Breast epithelium (tissue), 4 donors: Measurements from ENCODE around the gene SETDB1. TPM values are rescaled to one million over a fixed set of nuclear protein-coding genes. Genes with fewer than 3 reads are reported as not detected.

Source experiments
- DNase-seq, 2 donors: peaks; one replicate each; pipeline ENCODE4 v3.0.0-alpha.2; 2019; ENCODE audit warnings: low spot score in 2 of 2
- H3K27ac ChIP-seq, 2 donors: fragments of 200-600 bp; sonication (generic) in 1 of 2; one replicate each; pipeline ENCODE4 v1.5.1; 2016 to 2019; ENCODE audit warnings: mild to moderate bottlenecking in 1 of 2
- H3K27me3 ChIP-seq, 2 donors: fragments of 200-600 bp; sonication (generic) in 1 of 2; one replicate each; pipeline versions ENCODE4 v1.5.1 to v1.6.0; 2017 to 2019; ENCODE audit warnings: control low read depth in 1 of 2, mild to moderate bottlenecking in 1 of 2
- H3K36me3 ChIP-seq: fragments of 200-600 bp; one replicate; pipeline ENCODE4 v1.5.1; 2019
- H3K4me1 ChIP-seq, 2 donors: fragments of 200-600 bp; sonication (generic); one replicate each; pipeline ENCODE4 v1.5.1; 2016 to 2019; ENCODE audit warnings: control low read depth in 1 of 2
- H3K4me3 ChIP-seq, 3 donors: fragments of 200-600 bp; sonication (generic); 1 replicate in 2 of 3; 2 replicates in 1 of 3; pipeline ENCODE4 v1.5.1; 2016 to 2019; ENCODE audit warnings: mild to moderate bottlenecking in 3 of 3, moderate library complexity in 2 of 3
- H3K9me3 ChIP-seq, 2 donors: fragments of 200-600 bp; sonication (generic) in 1 of 2; one replicate each; pipeline ENCODE4 v1.5.1; 2016 to 2019; ENCODE audit warnings: control low read depth in 1 of 2
- CTCF ChIP-seq, 3 donors: fragments of 450-650 bp; IDR thresholded peaks; one replicate each; pipeline ENCODE4 v1.5.1; 2016 to 2017; ENCODE audit warnings: antibody characterized with exemption in 3 of 3, mild to moderate bottlenecking in 3 of 3, moderate library complexity in 3 of 3
- POLR2A ChIP-seq: fragments of 450-650 bp; IDR thresholded peaks from one replicate; pipeline ENCODE4 v1.6.1; 2016; ENCODE audit warnings: antibody characterized with exemption, mild to moderate bottlenecking, moderate library complexity
- POLR2AphosphoS5 ChIP-seq, 3 donors: sonication (generic); formaldehyde crosslinking; IDR thresholded peaks; one replicate each; pipeline ENCODE4 v1.6.1; 2017; ENCODE audit warnings: antibody characterized with exemption in 3 of 3
- intact Hi-C: fragments of 100-400 bp; cut with DNase I; formaldehyde crosslinking; loops from one replicate; pipeline ENCODE4 v1.15.1; 2023; ENCODE audit warnings: low total_unique reads
- total RNA-seq, 3 donors: library from RNA; depleted of rRNA; stranded (reverse); fragments of >200 nt; gene quantifications; one replicate each; pipeline ENCODE4 v1.1.0, GENCODE V29; 2016

The SETDB1 gene
- total RNA-seq, 3 donors from 2014 or later: 33.4 to 44.6 (median 41.0) TPM

GRCh38 chr1:150931773-150932172, 5.6 kb downstream of the SETDB1 start:
- intact Hi-C loops: no loop called here
- H3K4me3 ChIP-seq: no peak overlapping the region
- DNase-seq: no peak
- no peaks in the 10 kb centered on the region for H3K9me3 ChIP-seq
- H3K36me3 ChIP-seq: no peaks in the 10 kb centered on the region
- H3K4me1 ChIP-seq: no peaks in the 10 kb centered on the region
- H3K27ac ChIP-seq: no peak overlapping the region
- TF ChIP-seq POLR2A (no peak), POLR2AphosphoS5 (IDR thresholded peaks at IDR 0.05) (no peak), CTCF (IDR thresholded peaks at IDR 0.05) (no peak)
- H3K27me3 ChIP-seq: no peaks in the 10 kb centered on the region

GRCh38 chr1:150944856-150945255, 18.7 kb downstream of the SETDB1 start:
- H3K9me3 ChIP-seq: no peaks in the 10 kb centered on the region
- H3K4me3 ChIP-seq: no peak overlapping the region
- H3K36me3 ChIP-seq: peaks cover 22% of the 10 kb centered on the region
- DNase-seq: no peak
- no peaks in the 10 kb centered on the region for H3K4me1 ChIP-seq
- intact Hi-C loops: no loop called here
- H3K27ac ChIP-seq: no peak overlapping the region
- H3K27me3 ChIP-seq: no peaks in the 10 kb centered on the region
- TF ChIP-seq POLR2A (no peak), CTCF (IDR thresholded peaks at IDR 0.05) (no peak)

- Histone ChIP-seq H3K4me3 (no peak overlapping the region), H3K36me3 (peaks cover 17% of the 10 kb centered on the region), H3K27ac (no peak overlapping the region), H3K9me3 (no peaks in the 10 kb centered on the region), H3K4me1 (no peaks in the 10 kb centered on the region), H3K27me3 (no peaks in the 10 kb centered on the region)
- intact Hi-C loops: no loop called here
- no peak for TF ChIP-seq POLR2A
- no peak for TF ChIP-seq POLR2AphosphoS5 (IDR thresholded peaks at IDR 0.05)
- TF ChIP-seq CTCF (IDR thresholded peaks at IDR 0.05): no peak
- DNase-seq: no peak
These were observed 28.5 kb downstream of the SETDB1 start for GRCh38 chr1:150954708-150955107.

- no peak overlapping the region for H3K4me3 ChIP-seq
- no peak overlapping the region for H3K27ac ChIP-seq
- TF ChIP-seq CTCF (IDR thresholded peaks at IDR 0.05) (no peak), POLR2AphosphoS5 (IDR thresholded peaks at IDR 0.05) (no peak), POLR2A (no peak)
- intact Hi-C loops: no loop called here
- H3K27me3 ChIP-seq: no peaks in the 10 kb centered on the region
- DNase-seq: no peak
- H3K4me1 ChIP-seq: no peaks in the 10 kb centered on the region
- H3K9me3 ChIP-seq: no peaks in the 10 kb centered on the region
- H3K36me3 ChIP-seq: peaks cover 15% of the 10 kb centered on the region
These were observed 29.1 kb downstream of the SETDB1 start for GRCh38 chr1:150955280-150955679.

GRCh38 chr1:150957666-150958065, 31.5 kb downstream of the SETDB1 start:
- peaks cover 6% of the 10 kb centered on the region for H3K36me3 ChIP-seq
- TF ChIP-seq CTCF (IDR thresholded peaks at IDR 0.05) (no peak), POLR2A (no peak), POLR2AphosphoS5 (IDR thresholded peaks at IDR 0.05) (no peak)
- no peaks in the 10 kb centered on the region for H3K27me3 ChIP-seq
- no peaks in the 10 kb centered on the region for H3K9me3 ChIP-seq
- DNase-seq: no peak
- H3K4me1 ChIP-seq: no peaks in the 10 kb centered on the region
- H3K27ac ChIP-seq: no peak overlapping the region
- H3K4me3 ChIP-seq: no peak overlapping the region
- intact Hi-C loops: no loop called here
